Stimulated activated CD4-positive, alpha-beta T cell treated with anti-CD3 and anti-CD28 coated beads, Interleukin-2, amount 100 ng/mL, for 4 hours (primary cell): ENCODE results near the gene PTGES2.

ENCODE experiments used
- DNase-seq: peaks from one replicate; pipeline ENCODE4 v3.0.0-alpha.2; 2020; ENCODE audit warnings: low read depth

The PTGES2 gene

DNA sequence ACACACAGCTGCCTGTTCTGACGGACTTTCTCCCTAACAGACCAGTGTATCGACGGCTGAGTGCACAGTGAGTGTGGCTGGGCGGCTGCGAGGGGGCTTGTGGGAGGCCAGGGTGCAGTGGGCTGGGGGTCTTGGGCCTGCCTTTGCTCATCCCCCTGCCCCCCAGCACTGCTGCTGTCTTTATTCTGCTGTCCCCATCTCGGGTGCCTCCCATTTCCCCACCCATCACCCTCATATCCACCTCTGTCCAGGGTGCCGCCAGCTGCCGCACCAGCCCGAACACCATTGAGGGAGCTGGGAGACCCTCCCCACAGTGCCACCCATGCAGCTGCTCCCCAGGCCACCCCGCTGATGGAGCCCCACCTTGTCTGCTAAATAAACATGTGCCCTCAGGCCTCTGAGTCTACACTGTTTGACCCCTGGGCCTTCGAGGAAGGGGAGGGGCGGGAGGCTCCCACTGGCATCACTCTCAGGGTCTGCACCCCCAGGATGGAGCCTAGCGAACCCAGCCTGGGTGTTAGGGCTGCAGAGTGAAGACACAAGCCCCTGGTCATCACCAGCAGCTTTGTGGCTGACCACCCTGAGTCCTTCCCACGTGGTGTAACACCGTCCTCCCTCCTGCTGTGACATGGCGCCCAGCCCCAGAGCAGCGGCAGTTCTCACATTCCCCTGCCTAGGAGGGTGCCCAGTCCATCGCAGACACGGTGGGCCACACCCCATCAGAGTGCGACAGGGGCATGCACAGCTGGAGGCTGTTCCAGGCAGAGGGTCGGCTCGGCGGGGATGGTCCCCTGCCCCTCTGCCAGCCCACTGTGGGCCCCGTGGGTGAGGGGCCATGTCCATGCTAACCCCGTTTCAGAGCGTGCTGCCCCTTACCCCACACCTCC lies 25.8 kb upstream of the PTGES2 start:
- no peak for DNase-seq

DNA sequence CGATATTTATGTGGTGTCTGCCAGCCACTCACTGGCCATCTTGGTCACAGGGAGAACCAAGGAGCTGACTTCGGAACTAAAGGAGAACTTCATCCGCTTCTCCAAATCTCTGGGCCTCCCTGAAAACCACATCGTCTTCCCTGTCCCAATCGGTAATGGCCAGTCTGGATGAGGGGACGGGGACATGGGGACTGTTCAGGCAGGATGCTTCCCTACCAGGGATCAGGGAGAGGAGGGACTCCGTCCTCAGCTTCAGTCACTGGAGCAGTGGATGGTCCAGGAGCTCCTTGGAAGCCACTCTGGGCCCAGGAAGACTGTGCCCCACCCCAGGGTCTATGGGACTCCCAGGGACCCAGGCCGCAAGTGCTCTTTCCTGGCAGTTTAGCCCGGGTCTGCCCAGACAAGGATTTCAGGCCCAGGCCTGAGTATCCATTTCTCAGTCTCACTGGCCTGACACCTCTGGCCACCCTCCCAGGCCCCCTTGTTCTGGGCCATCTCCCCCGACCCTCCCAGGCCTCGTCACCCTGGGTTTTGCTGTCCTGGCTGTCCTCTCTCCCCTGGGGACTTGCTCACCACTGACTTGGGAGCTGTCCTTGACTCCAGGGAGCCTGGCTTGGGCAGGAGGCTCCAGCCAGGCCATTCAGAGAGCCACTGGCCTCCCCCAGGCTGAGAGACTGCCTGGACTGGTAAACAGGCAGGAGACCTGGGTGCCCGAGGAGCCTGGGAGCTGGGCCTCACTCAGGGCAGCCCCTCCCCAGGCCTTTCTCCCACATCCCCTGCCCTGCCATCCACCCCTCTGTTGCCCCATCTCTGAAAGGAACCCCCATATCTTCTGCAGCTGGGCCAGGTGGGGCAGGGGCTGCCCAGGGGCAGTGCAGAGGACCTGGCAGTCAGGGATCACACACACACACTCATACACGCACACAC lies 24.9 kb upstream of the PTGES2 start:
- DNase-seq, result no peak

DNA sequence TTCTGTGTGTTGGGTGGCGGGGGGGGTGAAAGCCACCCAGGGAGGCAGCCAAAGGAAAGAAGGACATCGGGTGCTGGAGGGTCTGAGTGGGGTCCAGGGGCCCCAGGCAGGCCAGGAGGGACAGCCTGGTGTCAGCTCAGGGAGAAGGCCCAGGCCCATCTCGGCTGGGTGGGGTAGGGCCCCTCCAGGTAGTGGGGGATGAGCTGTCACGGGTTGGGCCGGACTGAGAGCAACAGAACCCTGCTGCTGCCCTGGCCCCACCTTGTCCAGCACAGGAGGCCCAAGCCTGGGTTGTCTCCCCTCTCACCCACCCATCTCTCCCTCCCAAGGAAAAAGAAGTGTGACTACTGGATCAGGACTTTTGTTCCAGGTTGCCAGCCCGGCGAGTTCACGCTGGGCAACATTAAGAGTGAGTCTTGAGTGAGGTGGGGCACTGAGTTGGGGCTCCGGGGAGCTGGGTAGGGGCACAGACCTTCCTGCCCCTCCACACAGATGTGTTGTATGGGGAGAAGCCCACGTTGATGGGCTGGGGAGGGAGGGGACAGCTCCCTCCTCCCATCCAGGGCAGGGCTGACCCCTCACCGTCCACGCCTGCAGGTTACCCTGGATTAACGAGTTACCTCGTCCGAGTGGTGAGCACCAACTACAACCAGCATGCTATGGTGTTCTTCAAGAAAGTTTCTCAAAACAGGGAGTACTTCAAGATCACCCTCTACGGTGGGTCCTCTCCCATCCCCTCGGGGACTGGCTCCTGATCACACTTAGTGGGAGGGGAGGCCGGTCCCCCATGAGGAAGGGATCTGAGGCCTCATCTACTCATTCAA lies 24.0 kb upstream of the PTGES2 start:
- DNase-seq, result no peak

DNA sequence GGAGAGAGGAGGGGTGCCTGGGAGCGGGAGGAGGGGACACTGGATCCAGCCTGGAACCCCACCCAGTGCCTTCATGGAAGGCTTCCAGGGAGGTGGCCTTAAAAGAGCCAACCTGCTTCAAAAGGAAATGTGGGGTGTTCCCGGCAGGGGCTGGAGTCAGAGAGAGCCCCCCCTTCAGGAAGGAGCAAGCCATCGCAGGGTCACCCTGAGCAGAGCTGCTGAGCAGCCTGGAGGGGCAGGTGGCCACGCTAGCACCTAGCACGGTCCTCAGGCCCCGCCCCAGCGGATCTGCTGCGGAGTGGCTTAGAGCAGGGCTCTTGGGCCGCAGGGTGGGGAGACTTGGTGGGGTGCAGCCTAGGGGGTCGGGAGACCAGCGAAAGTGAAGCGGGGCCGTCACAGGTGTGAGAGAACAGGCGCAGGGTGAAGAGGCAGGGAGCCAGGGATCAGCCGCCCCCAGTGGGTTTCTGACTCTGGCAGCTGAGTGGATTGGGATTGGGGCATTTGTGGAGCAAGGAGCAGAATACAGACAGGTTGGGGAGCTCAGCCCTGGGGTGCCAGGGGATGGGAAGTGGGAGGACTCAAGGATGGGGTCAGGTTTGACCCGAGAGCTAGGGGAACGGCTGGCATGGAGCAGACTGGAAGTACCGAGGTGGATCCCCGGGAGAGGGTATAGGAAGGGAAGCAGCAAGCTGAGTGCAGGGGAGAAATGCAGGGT lies 23.2 kb upstream of the PTGES2 start:
- no peak for DNase-seq

DNA sequence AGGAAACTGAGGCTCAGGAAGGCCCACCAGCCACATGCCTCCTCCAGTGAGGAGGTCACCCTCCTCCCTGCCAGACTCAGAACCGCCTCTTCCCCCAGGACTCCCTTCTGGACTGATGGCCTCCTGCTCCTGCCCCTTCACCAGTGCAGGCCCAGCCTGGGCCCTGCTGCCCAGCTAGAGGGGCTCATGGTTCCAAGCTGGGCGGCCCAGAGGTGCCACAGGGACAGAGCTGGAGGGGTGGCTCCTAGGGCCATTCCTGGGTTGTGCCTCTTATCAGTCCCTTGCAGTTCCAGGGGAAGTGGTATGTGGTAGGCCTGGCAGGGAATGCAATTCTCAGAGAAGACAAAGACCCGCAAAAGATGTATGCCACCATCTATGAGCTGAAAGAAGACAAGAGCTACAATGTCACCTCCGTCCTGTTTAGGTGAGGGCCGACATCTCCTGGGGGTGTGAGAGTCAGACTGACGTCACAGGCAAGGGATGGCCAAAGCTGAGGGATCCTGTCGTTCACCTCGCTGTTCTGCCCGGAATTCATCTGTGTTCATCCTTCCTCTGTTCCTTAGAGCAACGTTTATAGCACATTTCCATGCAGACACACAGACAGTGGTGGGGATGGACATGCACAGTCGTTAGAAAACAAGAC lies 22.5 kb upstream of the PTGES2 start:
- DNase-seq, result no peak

DNA sequence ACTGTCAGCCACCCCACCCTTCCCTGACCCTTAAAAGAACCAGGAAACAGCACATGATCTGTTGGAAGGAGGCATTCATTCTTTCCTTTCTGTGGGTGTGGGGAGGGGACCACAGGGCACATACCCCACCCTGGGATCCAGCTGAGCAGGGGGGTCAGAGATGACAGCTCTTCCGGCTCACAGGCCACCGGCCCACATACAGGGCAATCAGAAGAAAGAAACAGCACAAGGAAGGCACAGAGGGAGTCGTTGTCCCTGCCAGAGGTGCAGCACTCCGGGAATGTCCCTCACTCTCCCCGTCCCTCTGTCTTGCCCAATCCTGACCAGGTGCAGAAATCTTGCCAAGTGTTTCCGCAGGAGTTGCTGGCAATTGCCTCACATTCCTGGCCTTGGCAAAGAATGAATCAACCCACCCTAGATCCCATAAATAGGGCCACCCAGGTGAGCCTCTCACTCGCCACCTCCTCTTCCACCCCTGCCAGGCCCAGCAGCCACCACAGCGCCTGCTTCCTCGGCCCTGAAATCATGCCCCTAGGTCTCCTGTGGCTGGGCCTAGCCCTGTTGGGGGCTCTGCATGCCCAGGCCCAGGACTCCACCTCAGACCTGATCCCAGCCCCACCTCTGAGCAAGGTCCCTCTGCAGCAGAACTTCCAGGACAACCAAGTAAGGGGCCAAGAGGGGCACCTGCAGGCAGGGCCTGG lies 21.6 kb upstream of the PTGES2 start, which contains the start of gene LCN2:
Gene LCN2 (plus strand): TSS at position 453 of the 701 bp plus-strand sequence. CDS start 73 bp downstream, at position 526.
- no peak for DNase-seq

DNA sequence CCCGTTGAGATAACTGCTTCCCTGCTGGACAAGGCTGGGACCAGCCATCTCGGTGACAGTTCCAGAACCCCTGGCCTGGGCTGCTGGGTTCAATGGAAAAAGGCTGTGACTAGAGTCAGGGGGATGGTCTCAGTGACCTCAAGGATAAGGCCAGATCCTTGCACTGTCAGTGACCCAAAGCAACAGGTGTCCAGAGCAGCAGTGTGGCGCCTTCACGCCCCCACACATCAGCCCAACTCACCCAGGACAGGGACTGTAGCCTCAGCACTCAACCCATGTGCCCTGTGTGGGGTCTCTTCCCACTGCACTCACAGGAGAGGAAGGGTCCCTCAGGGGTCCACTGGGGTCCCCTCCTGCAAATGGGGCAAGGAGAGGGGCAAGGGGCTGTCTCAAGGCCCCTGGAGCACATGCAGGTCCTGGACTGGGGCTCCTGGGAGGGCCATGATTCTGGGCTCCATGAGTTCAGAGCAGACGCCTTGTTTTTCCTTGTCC lies 21.0 kb upstream of the PTGES2 start:
- DNase-seq, result no peak

DNA sequence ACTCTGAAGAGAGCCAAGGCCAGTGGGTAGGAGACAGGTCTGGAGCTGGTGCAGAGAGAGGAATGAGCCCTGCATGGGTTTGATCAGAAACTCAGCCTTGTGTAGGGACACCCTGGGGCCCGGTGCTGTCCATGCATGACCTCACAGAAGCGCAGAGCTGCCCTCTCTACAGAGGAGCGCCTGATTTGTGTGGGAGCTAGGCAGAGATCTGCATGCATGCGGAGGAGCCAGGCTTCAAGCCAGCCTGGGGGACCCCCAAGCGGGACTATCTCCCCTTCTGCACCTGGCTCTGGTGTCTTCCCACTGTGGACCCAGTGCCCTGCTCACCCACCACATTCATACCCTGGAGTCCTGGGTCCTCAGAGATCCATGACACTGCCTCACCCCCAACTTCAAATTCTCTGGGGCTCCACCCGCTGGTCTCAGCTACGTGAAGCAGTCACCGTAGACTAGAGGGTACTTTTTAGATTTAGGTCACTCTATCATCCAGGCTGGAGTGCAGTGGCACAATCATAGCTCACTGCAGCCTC lies 19.1 kb upstream of the PTGES2 start:
- DNase-seq, result no peak

DNA sequence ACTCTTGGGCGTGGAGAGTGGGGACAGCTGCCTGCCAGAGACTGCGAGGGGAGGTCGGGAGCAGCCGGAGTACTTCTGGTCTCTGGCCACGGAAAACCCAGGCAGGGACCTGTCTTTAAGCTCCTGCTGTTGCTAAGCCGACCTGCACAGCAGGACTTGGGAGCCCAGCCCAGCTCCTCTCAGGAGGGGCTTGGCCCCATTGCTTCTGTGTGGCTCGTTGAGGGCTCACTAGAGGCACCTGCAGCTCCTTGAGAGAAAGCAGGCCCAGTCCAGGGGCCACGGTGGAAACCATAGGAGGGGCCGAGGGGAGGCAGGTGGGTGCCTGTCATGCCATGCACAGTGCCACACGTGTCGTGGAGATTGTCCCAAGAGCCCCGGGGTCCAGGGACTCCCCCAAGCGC lies 18.4 kb upstream of the PTGES2 start:
- no peak for DNase-seq

DNA sequence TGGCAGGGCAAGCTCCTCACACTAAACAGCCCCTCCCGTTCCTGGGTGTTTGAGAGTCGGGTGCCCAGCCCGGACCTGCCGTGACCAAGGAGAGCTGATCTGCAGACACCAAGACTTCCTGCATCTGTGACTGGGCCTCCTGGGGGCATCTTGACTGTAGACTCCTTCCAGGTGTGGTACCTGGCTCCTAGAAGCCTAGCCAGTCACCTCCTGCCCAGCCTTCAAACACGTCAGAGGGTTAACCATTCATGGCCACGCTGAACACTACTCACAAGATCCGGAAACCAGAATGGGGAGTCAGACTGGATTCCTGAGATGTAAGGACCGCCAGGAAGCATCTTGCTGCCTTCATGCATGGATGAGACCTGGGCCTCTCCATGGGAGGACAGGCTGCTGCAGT lies 18.0 kb upstream of the PTGES2 start:
- no peak for DNase-seq

DNA sequence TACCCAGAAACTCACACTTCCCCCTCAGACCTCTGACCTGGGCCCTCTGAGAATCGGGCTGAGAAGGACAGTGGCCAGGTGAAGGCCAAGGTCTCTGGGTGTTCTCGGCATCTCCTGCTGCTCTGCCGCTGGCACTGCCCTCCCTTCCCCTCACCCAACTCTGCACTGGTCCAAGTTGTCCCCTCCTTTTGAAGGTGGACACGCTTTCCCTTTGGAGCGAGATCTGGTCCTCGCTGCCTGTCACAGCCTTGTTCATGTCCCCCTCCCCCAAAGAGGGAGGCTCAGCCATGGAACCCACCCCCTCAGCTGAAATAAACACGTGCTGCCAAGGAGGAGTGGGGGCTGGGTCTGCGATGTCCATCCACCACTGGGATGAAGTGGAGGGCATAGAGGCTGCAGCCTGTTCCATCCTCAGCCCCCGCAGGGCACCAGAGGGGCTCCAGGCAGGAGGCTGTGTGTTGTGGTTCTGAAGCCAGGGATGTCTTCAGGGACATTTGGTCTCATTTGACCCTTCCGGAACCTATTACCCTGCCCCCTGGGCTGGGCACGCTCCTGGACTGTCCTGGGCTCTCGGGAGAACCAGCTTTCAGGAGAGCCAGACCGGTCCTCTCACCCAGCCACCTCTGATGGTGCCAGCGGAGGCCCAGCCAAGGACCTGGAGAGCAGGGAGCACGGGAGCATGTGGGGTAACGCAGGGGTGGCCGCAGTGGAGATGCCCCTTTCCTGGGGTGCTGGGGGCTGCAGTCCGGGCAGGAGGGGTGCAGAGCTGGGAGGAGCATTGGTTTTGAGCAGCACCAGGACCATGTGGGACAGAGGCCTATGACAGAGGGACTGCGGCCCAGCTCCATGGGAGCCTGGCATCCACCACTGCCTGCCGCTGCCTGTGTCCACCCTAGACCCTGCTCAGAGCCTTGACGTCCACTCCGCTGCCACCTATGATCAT lies 17.0 kb upstream of the PTGES2 start:
- no peak for DNase-seq

DNA sequence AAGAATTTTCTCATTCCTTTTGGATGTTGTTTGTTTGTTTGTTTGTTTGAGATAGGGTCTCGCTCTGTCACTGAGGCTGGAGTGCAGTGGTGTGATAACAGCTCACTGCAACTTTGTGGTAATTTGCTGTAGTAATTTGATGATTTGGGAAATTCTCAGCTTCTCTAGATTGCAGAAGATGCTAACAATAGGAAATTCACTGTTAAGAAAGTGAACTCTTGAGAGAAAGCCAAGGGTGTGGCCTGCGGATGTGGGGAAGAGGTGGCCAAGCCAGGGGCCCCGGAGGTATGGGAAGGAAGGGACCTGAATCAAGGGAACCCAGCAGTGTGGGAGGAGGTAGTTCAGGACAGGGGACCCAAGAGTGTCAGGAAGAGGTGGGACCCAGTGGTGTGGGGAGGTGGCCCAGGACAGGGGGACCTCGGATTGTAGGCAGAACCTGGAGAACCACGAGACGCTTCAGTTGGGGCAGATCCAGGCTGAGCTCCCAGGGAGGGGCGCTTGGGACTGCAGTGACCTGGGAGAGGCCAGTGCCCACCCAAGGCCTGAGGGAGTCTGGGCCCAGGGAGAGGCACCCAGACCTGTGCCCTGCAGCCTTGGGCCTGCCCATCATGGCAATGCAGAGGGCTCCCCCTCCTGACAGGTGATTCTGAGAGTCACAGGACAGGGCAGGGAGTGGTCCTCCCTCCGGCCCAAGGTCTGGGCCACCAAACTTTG lies 16.2 kb upstream of the PTGES2 start:
- DNase-seq, result no peak

DNA sequence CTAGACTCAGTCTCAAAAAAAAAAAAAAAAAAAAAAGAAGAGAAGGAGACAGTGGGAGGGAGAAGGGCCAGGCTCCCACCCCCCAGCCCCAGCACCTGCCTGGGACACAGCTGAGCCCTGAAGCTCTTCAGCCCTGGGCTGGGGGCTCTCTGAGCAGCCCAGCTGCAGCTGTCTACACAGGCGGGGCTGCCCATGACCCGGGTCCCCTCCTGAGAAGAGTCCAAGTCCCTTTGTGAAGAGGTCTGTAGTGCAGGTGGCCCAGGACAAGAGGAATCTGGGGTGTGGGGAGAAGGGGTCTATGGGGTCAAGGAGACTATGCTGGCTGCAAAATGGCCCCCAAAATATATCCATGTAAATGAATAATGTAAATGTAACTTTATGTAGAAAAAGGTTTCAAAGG lies 15.1 kb upstream of the PTGES2 start:
- no peak for DNase-seq

DNA sequence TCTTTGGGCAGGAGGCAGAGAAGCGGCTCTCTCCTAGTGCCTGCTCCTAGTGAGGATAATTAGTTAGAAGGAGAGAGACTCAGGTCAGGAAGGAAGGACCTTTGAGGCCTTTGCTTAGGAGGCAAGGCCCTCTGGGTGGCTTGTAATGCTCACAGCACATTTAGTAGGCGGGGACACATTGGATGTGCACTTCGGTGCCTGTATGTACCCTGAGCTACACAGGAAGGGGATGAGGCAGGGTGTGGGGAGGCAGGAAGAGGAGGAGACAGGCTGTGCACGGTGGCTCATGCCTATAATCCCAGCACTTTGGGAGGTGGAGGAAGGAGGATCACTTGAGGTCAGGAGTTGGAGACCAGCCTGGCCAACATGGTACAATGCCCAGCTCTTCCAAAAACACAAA lies 14.5 kb upstream of the PTGES2 start:
- DNase-seq, result no peak

DNA sequence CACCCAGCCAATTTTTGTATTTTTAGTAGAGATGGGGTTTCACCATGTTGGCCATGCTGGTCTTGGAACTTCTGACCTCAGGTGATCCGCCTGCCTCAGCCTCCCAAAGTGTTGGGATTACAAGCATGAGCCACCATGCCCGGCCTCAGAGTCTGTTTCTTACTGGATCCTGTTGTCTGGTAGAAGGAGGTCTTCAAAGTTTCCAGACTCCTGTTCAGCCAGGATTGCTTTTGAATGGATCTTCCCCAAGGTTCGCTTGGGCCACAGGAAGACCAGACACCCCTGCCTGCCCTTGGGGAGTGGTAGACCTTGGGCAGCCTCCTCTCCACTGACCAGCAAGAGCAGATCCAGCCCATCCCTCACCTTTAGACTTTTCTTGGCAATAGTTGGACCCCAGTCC lies 14.1 kb upstream of the PTGES2 start:
- DNase-seq, result no peak

DNA sequence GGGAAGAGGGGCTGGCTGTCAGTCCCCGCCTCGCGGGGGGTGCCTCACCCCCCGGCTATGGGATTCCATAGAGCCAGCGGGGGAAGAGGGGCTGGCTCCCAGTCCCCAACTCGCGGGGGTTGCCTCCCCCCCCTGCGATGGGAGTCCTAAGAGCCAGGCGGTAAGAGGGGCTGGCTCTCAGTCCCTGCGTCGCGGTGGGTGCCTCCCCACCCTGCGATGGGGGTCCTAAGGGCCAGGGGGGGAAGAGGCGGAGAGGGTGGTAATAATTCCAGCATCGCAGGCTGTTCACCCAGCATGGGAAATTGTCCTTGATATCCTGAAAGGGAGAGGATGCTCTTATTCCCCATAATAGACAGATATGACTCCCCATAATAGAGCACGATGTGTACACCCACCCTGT lies 12.1 kb upstream of the PTGES2 start:
- no peak for DNase-seq

DNA sequence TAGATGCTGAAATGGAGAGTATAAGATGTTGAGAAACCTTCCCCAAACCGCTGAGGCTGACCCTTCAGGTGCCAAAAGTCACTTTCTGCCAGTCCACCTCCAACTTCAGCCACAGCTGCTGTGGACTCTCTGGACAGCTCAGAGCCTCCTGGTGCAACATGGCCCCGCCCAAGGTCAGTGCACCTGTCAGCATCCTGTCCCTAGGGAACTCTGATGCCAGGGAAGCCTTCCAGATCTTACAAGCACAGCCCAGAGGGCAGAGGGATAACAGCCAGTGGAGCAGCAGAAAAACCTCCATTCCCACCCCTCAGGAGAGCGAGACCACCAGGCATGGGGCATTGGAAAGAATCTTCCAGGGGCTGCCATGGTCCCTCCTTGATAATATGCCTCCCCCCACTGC lies 10.5 kb upstream of the PTGES2 start:
- DNase-seq, result no peak
